Trophoblast cell (in vitro differentiated cells and primary cell): ENCODE data around the gene ERLEC1.

Experiments
- DNase-seq, 2 donors: peaks; one replicate each; pipeline ENCODE4 v3.0.0-alpha.2; 2016
- H2AFZ ChIP-seq: 2 replicates; pipeline ENCODE4 v1.6.1; 2013; ENCODE audit warnings: low read length, moderate library complexity, mild to moderate bottlenecking; ENCODE audit not compliant: insufficient read depth, poor library complexity
- H2AK5ac ChIP-seq: 2 replicates; pipeline ENCODE4 v1.6.1; 2013; ENCODE audit warnings: mild to moderate bottlenecking, low read length
- H2BK120ac ChIP-seq: 2 replicates; pipeline ENCODE4 v1.6.1; 2013; ENCODE audit warnings: low read length, mild to moderate bottlenecking, moderate library complexity; ENCODE audit not compliant: insufficient read depth, poor library complexity
- H2BK12ac ChIP-seq: 2 replicates; pipeline ENCODE4 v1.6.1; 2013; ENCODE audit warnings: mild to moderate bottlenecking, low read length, moderate library complexity
- H2BK5ac ChIP-seq: 2 replicates; pipeline ENCODE4 v1.6.1; 2013; ENCODE audit warnings: low read length, low read depth, moderate library complexity, mild to moderate bottlenecking; ENCODE audit not compliant: poor library complexity
- H3K14ac ChIP-seq: 2 replicates; pipeline ENCODE4 v1.6.1; 2013; ENCODE audit warnings: mild to moderate bottlenecking, low read length
- H3K18ac ChIP-seq: 2 replicates; pipeline ENCODE4 v1.6.1; 2013; ENCODE audit warnings: mild to moderate bottlenecking, low read length
- H3K23ac ChIP-seq: 2 replicates; pipeline ENCODE4 v1.6.1; 2013; ENCODE audit warnings: low read length
- H3K27ac ChIP-seq: 2 replicates; pipeline ENCODE4 v1.5.1; 2013; ENCODE audit warnings: low read depth, mild to moderate bottlenecking, inconsistent platforms, low read length, moderate library complexity
- H3K27me3 ChIP-seq: 2 replicates; pipeline ENCODE4 v1.6.1; 2013; ENCODE audit warnings: inconsistent platforms, mild to moderate bottlenecking, low read length, moderate library complexity; ENCODE audit not compliant: insufficient read depth
- H3K36me3 ChIP-seq, 2 experiments: 1 replicate in 1 of 2; 2 replicates in 1 of 2; pipeline ENCODE4 v1.6.1; 2013; ENCODE audit warnings: low read length in 2 of 2, mild to moderate bottlenecking in 2 of 2, moderate library complexity in 1 of 2; ENCODE audit not compliant: insufficient read depth in 2 of 2, control insufficient read depth in 1 of 2
- H3K4ac ChIP-seq: 2 replicates; pipeline ENCODE4 v1.6.1; 2013; ENCODE audit warnings: low read depth, mild to moderate bottlenecking, low read length, moderate library complexity
- H3K4me1 ChIP-seq, 2 experiments: 1 replicate in 1 of 2; 2 replicates in 1 of 2; pipeline ENCODE4 v1.6.1; 2013; ENCODE audit warnings: low read length in 2 of 2, mild to moderate bottlenecking in 2 of 2, moderate library complexity in 1 of 2; ENCODE audit not compliant: insufficient read depth in 2 of 2, control insufficient read depth in 1 of 2
- H3K4me2 ChIP-seq: 2 replicates; pipeline ENCODE4 v1.6.1; 2013; ENCODE audit warnings: inconsistent platforms, mild to moderate bottlenecking, low read length, moderate library complexity
- H3K4me3 ChIP-seq: 2 replicates; pipeline ENCODE4 v1.5.1; 2013; ENCODE audit warnings: mild to moderate bottlenecking, low read depth, low read length, inconsistent platforms
- H3K79me1 ChIP-seq: one replicate; pipeline ENCODE4 v1.6.1; 2013; ENCODE audit warnings: low read length
- H3K79me2 ChIP-seq: 2 replicates; pipeline ENCODE4 v1.6.1; 2013; ENCODE audit warnings: low read length, mild to moderate bottlenecking; ENCODE audit not compliant: control insufficient read depth, insufficient read depth, poor library complexity
- H3K9ac ChIP-seq: 2 replicates; pipeline ENCODE4 v1.6.1; 2013; ENCODE audit warnings: mild to moderate bottlenecking, low read length
- H3K9me3 ChIP-seq: 2 replicates; pipeline ENCODE4 v1.6.1; 2013; ENCODE audit warnings: low read depth, mild to moderate bottlenecking, control low read depth, inconsistent platforms, low read length; ENCODE audit not compliant: insufficient read depth
- H4K12ac ChIP-seq: 2 replicates; pipeline ENCODE4 v1.6.1; 2013; ENCODE audit warnings: low read depth, mild to moderate bottlenecking, low read length, moderate library complexity
- H4K8ac ChIP-seq: 2 replicates; pipeline ENCODE4 v1.6.1; 2013; ENCODE audit warnings: low read depth, mild to moderate bottlenecking, low read length, moderate library complexity
- H4K91ac ChIP-seq: one replicate; pipeline ENCODE4 v1.6.1; 2013; ENCODE audit warnings: low read depth, mild to moderate bottlenecking, low read length, moderate library complexity
- WGBS: extraction: QIAGEN DNeasy Blood & Tissue Kit; methylation state at CpG from one replicate; pipeline ENCODE4 v1.1.7; 2013; ENCODE audit warnings: missing lambda C conversion rate; ENCODE audit not compliant: insufficient read length, insufficient coverage; ENCODE audit errors: extremely low coverage; 5-methylcytosine and 5-hydroxymethylcytosine counted together

ERLEC1 gene

DNA sequence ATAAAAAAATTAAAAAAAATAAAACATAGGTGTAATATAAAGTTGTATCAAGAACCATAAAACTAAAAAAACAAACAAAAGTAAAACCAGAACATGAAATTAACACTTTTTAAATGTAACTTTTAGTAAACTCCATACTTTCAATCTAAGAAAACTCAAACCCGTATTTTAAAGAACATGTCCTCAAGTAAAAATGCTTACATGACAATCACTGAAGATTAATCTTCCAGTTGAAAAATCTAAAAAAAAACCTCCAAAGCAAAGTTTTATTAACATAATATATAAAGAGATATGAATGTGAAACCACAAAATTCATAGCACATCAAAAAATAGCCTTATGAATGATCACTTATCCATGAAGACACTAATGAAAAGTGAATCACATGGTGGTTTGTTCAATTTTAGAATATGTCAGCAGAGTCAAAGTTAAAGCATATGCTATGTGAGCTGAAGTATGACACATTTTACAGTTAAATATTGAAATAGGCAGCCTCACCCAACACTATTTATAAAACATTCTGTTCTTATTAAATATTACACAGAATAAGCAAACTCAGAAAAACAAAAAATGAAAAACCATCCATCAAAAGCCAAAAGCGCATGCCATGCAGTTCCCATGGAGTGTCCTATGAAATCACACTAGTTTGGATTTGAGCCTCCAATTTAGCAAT is 42.3 kb upstream of the ERLEC1 start:
- Histone ChIP-seq H3K18ac (no peak overlapping the region), H3K4me3 (no peak overlapping the region), H3K14ac (no peak overlapping the region), H2BK120ac (no peak overlapping the region), H3K27me3 (no peaks in the 10 kb centered on the region), H3K4me2 (no peak overlapping the region), H3K4ac (no peak overlapping the region), H3K79me1 (no peaks in the 10 kb centered on the region), H3K27ac (no peak overlapping the region), H3K4me1 (no peaks in the 10 kb centered on the region), H3K9me3 (no peaks in the 10 kb centered on the region), H2BK12ac (no peak overlapping the region), H3K9ac (no peak overlapping the region), H2AK5ac (no peak overlapping the region), H3K23ac (no peak overlapping the region), H2AFZ (no peak overlapping the region), H4K91ac (no peak overlapping the region), H3K79me2 (no peaks in the 10 kb centered on the region), H4K12ac (no peak overlapping the region), H4K8ac (no peak overlapping the region), H3K36me3 (peaks cover 1 to 2% of the 10 kb centered on the region in 2 experiments), H2BK5ac (no peak overlapping the region)
- WGBS: no CpG with 5 or more reads among the region's 2 CpGs
- no peak for DNase-seq

DNA sequence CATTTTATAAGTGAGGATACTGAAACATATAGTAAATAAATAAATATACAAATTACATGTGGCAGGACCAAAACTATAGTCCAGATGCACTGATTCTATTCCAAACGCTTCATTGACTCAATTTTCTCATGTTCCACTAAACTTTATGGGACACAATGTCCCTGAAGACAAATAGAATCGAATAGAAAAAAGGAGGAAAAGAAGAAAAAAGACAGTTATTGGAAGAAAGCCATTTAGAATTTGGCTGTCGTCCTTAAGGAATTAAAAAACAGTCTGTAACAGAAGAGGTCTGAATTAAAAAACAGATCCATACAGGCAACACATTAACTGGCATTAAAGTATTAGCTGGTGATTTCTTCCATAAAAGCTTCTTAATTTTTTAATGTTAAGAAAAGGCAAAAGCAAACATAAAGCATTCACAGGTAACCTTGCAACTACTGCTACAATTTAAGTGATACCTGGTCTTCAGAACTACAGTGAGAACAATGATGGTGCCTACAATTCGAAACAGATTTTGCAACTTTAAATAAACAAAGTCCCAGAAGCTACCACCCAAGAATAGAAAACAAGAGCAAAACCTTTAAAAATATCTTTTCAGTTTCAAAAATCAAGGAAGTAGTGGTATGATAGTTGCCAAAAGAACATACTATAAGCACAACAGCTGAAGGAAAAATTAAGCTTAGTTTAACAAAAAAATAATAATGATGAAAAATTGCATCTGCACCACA is 36.6 kb upstream of the ERLEC1 start:
- Histone ChIP-seq H3K79me1 (no peaks in the 10 kb centered on the region), H4K8ac (no peak overlapping the region), H3K4ac (no peak overlapping the region), H3K9me3 (no peaks in the 10 kb centered on the region), H4K91ac (no peak overlapping the region), H2BK12ac (no peak overlapping the region), H3K27ac (no peak overlapping the region), H2BK5ac (no peak overlapping the region), H2BK120ac (no peak overlapping the region), H3K23ac (no peak overlapping the region), H3K4me2 (no peak overlapping the region), H3K36me3 (peaks cover 1 to 3% of the 10 kb centered on the region in 2 experiments), H3K18ac (no peak overlapping the region), H3K79me2 (no peaks in the 10 kb centered on the region), H2AK5ac (no peak overlapping the region), H3K4me3 (no peak overlapping the region), H2AFZ (no peak overlapping the region), H3K4me1 (no peaks in the 10 kb centered on the region), H3K9ac (no peak overlapping the region), H3K14ac (no peak overlapping the region), H4K12ac (no peak overlapping the region), H3K27me3 (no peaks in the 10 kb centered on the region)
- no peak for DNase-seq
- WGBS: no CpG with 5 or more reads among the region's 4 CpGs

DNA sequence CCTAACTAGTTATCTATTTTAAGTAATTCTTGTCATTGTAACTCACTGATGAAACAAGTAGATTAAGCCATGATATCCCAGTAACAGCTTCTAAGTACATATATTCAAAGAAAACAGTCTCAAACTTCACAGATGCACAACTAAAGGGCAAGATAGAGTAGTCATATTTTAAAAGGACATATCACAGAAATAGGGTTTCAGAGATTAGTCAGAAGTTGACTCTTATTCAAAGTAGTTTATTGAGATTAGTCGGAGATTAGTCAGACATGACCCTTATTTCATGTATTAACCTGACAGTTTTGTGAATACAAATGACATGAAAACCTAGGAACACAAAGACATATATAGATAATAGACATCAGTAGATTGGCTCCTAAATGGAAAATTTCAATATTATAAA is 35.1 kb upstream of the ERLEC1 start:
- no peak overlapping the region for H4K91ac ChIP-seq
- H3K79me1 ChIP-seq: no peaks in the 10 kb centered on the region
- no peak overlapping the region for H3K27ac ChIP-seq
- no peak overlapping the region for H2BK5ac ChIP-seq
- H3K4me1 ChIP-seq: no peaks in the 10 kb centered on the region
- no peak for DNase-seq
- no peak overlapping the region for H3K4ac ChIP-seq
- no peak overlapping the region for H3K4me3 ChIP-seq
- no peak overlapping the region for H2AK5ac ChIP-seq
- H4K12ac ChIP-seq: no peak overlapping the region
- peaks cover 3 to 6% of the 10 kb centered on the region in 2 experiments for H3K36me3 ChIP-seq
- no peak overlapping the region for H3K14ac ChIP-seq
- no peak overlapping the region for H2BK120ac ChIP-seq
- no peaks in the 10 kb centered on the region for H3K79me2 ChIP-seq
- no peak overlapping the region for H3K18ac ChIP-seq
- no peak overlapping the region for H2BK12ac ChIP-seq
- no peaks in the 10 kb centered on the region for H3K27me3 ChIP-seq
- no peaks in the 10 kb centered on the region for H3K9me3 ChIP-seq
- WGBS: no CpG with 5 or more reads among the region's 1 CpG
- H3K4me2 ChIP-seq: no peak overlapping the region
- H2AFZ ChIP-seq: no peak overlapping the region
- no peak overlapping the region for H3K9ac ChIP-seq
- H3K23ac ChIP-seq: no peak overlapping the region
- no peak overlapping the region for H4K8ac ChIP-seq

DNA sequence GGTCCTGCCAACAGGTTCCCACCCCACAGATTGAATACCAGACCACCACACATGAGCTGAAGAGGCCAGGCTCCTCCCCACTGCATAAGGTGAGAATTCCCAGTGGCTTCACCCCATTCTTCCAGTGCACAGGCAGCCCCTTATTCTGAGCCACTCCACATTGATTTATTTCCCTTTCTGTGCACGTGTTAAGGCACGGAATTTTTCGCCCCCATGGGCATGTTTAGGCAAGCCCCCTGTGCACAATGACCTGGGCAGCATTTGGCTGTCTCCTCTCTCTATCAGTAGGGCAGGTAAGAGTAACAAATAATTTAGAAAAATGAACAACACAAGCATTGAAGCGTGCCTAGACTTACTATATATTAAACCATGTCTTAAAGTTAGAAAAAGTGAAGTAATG is 34.5 kb upstream of the ERLEC1 start:
- Histone ChIP-seq H3K18ac (no peak overlapping the region), H3K4ac (no peak overlapping the region), H3K4me2 (no peak overlapping the region), H2BK12ac (no peak overlapping the region), H4K91ac (no peak overlapping the region), H3K9ac (no peak overlapping the region), H3K79me1 (no peaks in the 10 kb centered on the region), H3K79me2 (no peaks in the 10 kb centered on the region), H2BK5ac (no peak overlapping the region), H2AK5ac (no peak overlapping the region), H3K9me3 (no peaks in the 10 kb centered on the region), H4K12ac (no peak overlapping the region), H3K4me1 (no peaks in the 10 kb centered on the region), H2BK120ac (no peak overlapping the region), H3K36me3 (peaks cover 5 to 7% of the 10 kb centered on the region in 2 experiments), H3K14ac (no peak overlapping the region), H3K27ac (no peak overlapping the region), H3K23ac (no peak overlapping the region), H2AFZ (no peak overlapping the region), H3K27me3 (no peaks in the 10 kb centered on the region), H3K4me3 (no peak overlapping the region), H4K8ac (no peak overlapping the region)
- DNase-seq: no peak
- no CpG with 5 or more reads among the region's 4 CpGs for WGBS
